GM10266 (cell line): Measurements from ENCODE around the gene SOCS4.

Experiments used
- DNase-seq: peaks from one replicate; pipeline ENCODE4 v3.0.0; 2012; ENCODE audit errors: extremely low spot score
- CTCF ChIP-seq: IDR thresholded peaks from 2 replicates; pipeline ENCODE4 v1.5.1; 2012; ENCODE audit warnings: mild to moderate bottlenecking, low read depth; ENCODE audit not compliant: control insufficient read depth, insufficient read depth; ENCODE audit errors: missing control alignments

Gene SOCS4

GRCh38 chr14:55038708-55039107 lies 11.7 kb downstream of the SOCS4 start:
- TF ChIP-seq CTCF, result no peak
- no peak for DNase-seq

GRCh38 chr14:55043528-55043927 lies 16.5 kb downstream of the SOCS4 start:
- TF ChIP-seq CTCF, result no peak
- DNase-seq, result no peak

- no peak for DNase-seq
- no peak for TF ChIP-seq CTCF
Observed at GRCh38 chr14:55045087-55045486, 18.1 kb downstream of the SOCS4 start.

- TF ChIP-seq CTCF, result no peak
- no peak for DNase-seq
Observed at GRCh38 chr14:55047301-55048053, 20.4 kb downstream of the SOCS4 start.

- TF ChIP-seq CTCF, result no peak
- no peak for DNase-seq
Observed at GRCh38 chr14:55048900-55049436, 21.9 kb downstream of the SOCS4 start.

GRCh38 chr14:55051165-55051422 lies 24.1 kb downstream of the SOCS4 start:
- no peak for TF ChIP-seq CTCF

GRCh38 chr14:55051423-55052268 lies 24.6 kb downstream of the SOCS4 start, which contains the start of gene MAPK1IP1L:
TSS of gene MAPK1IP1L (plus strand) at chr14:55051647. CDS start at chr14:55061684, 10,037 bp downstream.
- TF ChIP-seq CTCF, result peak; percentile 99

More at GRCh38 chr14:55051165-55051422, 24.1 kb downstream of the SOCS4 start:
- DNase-seq, result no peak

More at GRCh38 chr14:55051423-55052268, 24.6 kb downstream of the SOCS4 start, which contains the start of gene MAPK1IP1L:
- DNase-seq, result peak; percentile 96
